ENCODE results near the gene CDC23. TPM values are rescaled to one million over a fixed set of nuclear protein-coding genes. Genes with fewer than 3 reads are reported as not detected.
A peak's percentile ranks its signal among the peaks of the same experiment; 100 is the strongest.
"Not testable (repeated sequence)": the region's sequence is repeated elsewhere in the genome, so short reads cannot be mapped to it uniquely, and the experiment has no call there.

The CDC23 gene
- total and polyA plus RNA-seq, 8 donors = 1.2 to 46.3 (median 10.9) TPM

DNA sequence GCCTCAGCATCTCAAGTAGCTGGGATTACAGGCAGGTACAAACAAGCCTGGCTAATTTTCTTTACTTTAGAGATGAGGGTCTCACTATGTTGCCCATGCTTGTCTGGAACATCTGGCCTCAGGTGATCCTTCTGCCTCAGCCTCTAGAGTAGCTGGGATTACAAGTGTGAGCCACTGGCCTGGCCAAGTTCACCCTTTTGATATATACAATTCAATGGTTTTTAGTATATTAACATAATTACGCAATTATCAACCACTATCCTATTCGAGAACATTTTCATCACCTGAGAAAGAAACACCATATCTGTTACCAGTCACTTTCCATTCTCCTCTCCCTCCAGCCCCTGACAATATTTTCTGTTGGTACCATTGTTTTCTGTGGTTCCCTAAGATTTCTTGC, 3.7 kb upstream of the CDC23 start:
- intact Hi-C loops (cut with DNase I; ENCODE audit: low total_unique reads) = no loop called here
- no peaks in the 10 kb centered on the region for H3K36me3 ChIP-seq
- no peak overlapping the region for H3K4me3 ChIP-seq
- WGBS, 5 donors = 78 to 90% (median 81%) methylated on average over 2 of the region's 2 CpGs
- peaks cover 12 to 20% (median 16%) of the 10 kb centered on the region in 4 donors for H3K4me1 ChIP-seq
- TF ChIP-seq POLR2A (IDR thresholded peaks at IDR 0.05) (no peak), POLR2AphosphoS5 (IDR thresholded peaks at IDR 0.05) (no peak), EP300 (IDR thresholded peaks at IDR 0.05) (no peak)
- TF ChIP-seq, protein P1, sequence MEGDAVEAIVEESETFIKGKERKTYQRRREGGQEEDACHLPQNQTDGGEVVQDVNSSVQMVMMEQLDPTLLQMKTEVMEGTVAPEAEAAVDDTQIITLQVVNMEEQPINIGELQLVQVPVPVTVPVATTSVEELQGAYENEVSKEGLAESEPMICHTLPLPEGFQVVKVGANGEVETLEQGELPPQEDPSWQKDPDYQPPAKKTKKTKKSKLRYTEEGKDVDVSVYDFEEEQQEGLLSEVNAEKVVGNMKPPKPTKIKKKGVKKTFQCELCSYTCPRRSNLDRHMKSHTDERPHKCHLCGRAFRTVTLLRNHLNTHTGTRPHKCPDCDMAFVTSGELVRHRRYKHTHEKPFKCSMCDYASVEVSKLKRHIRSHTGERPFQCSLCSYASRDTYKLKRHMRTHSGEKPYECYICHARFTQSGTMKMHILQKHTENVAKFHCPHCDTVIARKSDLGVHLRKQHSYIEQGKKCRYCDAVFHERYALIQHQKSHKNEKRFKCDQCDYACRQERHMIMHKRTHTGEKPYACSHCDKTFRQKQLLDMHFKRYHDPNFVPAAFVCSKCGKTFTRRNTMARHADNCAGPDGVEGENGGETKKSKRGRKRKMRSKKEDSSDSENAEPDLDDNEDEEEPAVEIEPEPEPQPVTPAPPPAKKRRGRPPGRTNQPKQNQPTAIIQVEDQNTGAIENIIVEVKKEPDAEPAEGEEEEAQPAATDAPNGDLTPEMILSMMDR (IDR thresholded peaks at IDR 0.05) = no peak
- H3K27me3 ChIP-seq = no peaks in the 10 kb centered on the region
- no peaks in the 10 kb centered on the region for H3K9me3 ChIP-seq
- H3K27ac ChIP-seq = no peak overlapping the region
- DNase-seq = no peak

DNA sequence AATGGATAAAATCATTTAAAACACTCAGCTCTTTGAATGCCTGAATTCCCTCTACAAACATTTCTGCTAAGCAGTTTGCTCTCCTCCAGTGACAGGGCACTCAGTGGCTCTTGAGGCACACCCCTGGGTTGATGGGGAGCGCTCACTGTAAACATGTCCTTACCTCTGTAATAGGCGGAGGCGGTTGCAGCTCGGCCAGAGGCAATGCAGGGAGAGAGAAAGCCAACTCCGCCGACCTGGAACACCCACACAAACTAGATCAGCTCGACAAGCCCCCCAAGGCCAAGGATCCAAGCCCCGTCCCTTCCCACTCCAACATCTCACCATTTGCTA, 329 bp downstream of the CDC23 start:
- Histone ChIP-seq H3K9me3 (no peaks in the 10 kb centered on the region), H3K27me3 (no peaks in the 10 kb centered on the region), H3K27ac (peak overlapping the region; percentile 49 to 90 (median 82)), H3K36me3 (peaks cover 0 to 26% (median 24%) of the 10 kb centered on the region in 4 donors), H3K4me3 (peak overlapping the region; percentile 80 to 98 (median 94)), H3K4me1 (peaks cover 14 to 37% (median 32%) of the 10 kb centered on the region in 4 donors)
- 0 to 1% (median 0%) methylated on average over 8 of the region's 8 CpGs for WGBS, 5 donors
- intact Hi-C loops (cut with DNase I; ENCODE audit: low total_unique reads) = no loop called here
- TF ChIP-seq POLR2AphosphoS5 (IDR thresholded peaks at IDR 0.05) (no peak), POLR2A (IDR thresholded peaks at IDR 0.05) (peak in 1 of 4 donors; percentile 8), EP300 (IDR thresholded peaks at IDR 0.05) (no peak)
- DNase-seq = no peak

DNA sequence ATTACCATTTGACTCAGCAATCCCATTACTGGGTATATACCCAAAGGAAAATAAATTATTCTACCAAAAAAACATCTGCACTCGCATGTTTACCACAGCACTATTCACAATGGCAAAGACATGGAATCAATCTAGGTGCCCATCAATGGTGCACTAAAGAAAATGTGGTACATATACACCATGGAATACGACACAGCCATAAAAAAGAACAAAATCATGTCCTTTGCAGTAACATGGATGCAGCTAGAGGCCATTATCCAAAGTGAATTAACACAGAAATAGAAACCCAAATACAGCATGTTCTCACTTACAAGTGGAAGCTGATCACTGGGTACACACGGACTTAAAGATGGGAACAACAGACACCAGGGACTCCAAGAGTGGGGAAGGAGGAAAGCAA, 2.1 kb downstream of the CDC23 start:
- Histone ChIP-seq H3K4me3 (no peak overlapping the region), H3K4me1 (peaks cover 14 to 37% (median 32%) of the 10 kb centered on the region in 4 donors), H3K27ac (no peak overlapping the region), H3K36me3 (peaks cover 0 to 44% (median 41%) of the 10 kb centered on the region in 4 donors), H3K9me3 (no peaks in the 10 kb centered on the region), H3K27me3 (no peaks in the 10 kb centered on the region)
- intact Hi-C loops (cut with DNase I; ENCODE audit: low total_unique reads) = no loop called here
- WGBS, 5 donors = 90 to 99% (median 96%) methylated on average over 3 of the region's 3 CpGs
- no peak for TF ChIP-seq POLR2AphosphoS5 (IDR thresholded peaks at IDR 0.05)
- TF ChIP-seq, protein P1 (IDR thresholded peaks at IDR 0.05) = no peak
- no peak for TF ChIP-seq POLR2A (IDR thresholded peaks at IDR 0.05)
- no peak for TF ChIP-seq EP300 (IDR thresholded peaks at IDR 0.05)
- no peak for DNase-seq

GRCh38 chr5:138193859-138194258, 19.3 kb downstream of the CDC23 start:
- WGBS, 5 donors = 88 to 97% (median 93%) methylated on average over 7 to 8 of the region's 8 CpGs
- intact Hi-C loops (cut with DNase I; ENCODE audit: low total_unique reads); H3K27me3 ChIP-seq; H3K9me3 ChIP-seq; H3K4me1 ChIP-seq; DNase-seq; H3K4me3 ChIP-seq; H3K27ac ChIP-seq: not testable (repeated sequence)
- peaks cover 52 to 97% (median 91%) of the 10 kb centered on the region in 4 donors for H3K36me3 ChIP-seq

DNA sequence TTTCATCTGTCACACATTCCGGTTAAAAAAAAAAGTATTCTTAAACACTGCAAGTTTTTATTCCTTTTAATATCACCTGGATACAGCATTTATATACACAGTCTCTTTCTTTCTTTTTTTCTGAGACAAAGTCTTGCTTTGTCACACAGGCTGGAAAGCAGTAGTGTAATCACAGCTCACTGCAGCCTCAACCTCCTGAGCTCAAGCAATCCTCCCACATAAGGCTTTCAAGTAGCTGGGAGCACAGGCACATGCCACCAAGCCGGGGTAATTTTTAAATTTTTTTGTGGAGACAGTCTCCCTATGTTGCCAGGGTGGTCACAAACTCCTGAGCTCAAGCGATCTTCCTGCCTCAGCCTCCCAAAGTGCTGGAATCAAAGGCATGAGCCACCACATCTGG, 20.3 kb downstream of the CDC23 start:
- no peaks in the 10 kb centered on the region for H3K27me3 ChIP-seq
- DNase-seq = no peak
- no peaks in the 10 kb centered on the region for H3K4me1 ChIP-seq
- no peak overlapping the region for H3K4me3 ChIP-seq
- H3K36me3 ChIP-seq = peaks cover 55 to 97% (median 91%) of the 10 kb centered on the region in 4 donors
- intact Hi-C loops (cut with DNase I; ENCODE audit: low total_unique reads) = no loop called here
- no peaks in the 10 kb centered on the region for H3K9me3 ChIP-seq
- 89 to 97% (median 92%) methylated on average over 3 of the region's 3 CpGs for WGBS, 5 donors
- no peak overlapping the region for H3K27ac ChIP-seq
- no peak for TF ChIP-seq EP300 (IDR thresholded peaks at IDR 0.05)
- TF ChIP-seq, protein P1 (IDR thresholded peaks at IDR 0.05) = no peak
- TF ChIP-seq POLR2A (IDR thresholded peaks at IDR 0.05) = no peak
- TF ChIP-seq POLR2AphosphoS5 (IDR thresholded peaks at IDR 0.05) = no peak
